Stomach (tissue), 4 donors: ENCODE data around the gene NEO1.

Experiments used
- POLR2AphosphoS5 ChIP-seq, 3 donors: sonication (generic); formaldehyde crosslinking; IDR thresholded peaks; one replicate each; pipeline ENCODE4 v1.6.1; 2016; ENCODE audit warnings: antibody characterized with exemption in 3 of 3
- TF ChIP-seq, protein P1 (sequence below), 7 experiments: fragments of 450-650 bp in 4 of 7; fragments of 200-600 bp in 3 of 7; sonication (generic) in 3 of 7; IDR thresholded peaks; one replicate each; pipeline ENCODE4 v1.5.1; 2016 to 2019; ENCODE audit warnings: antibody characterized with exemption in 7 of 7, control low read depth in 2 of 7, mild to moderate bottlenecking in 1 of 7

DNA sequence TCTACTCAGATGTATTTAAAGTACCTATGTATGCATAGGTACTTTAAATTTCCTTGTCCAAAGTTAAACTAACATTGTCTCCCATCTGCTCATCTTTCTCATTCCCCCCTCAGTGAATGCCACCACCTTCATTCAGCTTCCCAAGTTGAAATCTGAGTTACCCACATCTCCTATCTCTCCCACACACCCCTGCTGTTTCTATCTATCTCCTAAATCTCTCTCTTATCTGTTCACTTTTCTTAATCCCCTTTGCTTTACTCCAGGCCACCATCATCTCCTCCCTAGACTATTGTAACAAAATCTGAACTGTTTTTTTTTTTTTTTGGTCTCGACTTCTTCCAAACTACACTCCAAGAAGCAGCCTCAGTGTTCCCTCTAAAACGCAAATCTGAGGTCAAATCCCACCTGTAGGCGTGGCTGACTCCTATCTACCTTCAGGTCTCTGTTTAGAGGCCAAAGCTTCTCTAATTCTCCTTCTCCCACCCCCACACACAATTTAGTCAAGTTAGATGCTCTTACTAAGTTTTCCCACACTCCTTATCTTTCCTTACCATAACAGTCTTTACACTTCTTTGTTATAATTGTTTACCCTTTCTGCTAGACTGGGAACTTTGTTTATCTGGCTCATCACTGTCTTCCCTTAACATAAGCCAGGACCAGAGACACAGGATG lies 3.5 kb upstream of the NEO1 start:
- no peak for TF ChIP-seq POLR2AphosphoS5 (IDR thresholded peaks at IDR 0.05)
- TF ChIP-seq, protein P1, sequence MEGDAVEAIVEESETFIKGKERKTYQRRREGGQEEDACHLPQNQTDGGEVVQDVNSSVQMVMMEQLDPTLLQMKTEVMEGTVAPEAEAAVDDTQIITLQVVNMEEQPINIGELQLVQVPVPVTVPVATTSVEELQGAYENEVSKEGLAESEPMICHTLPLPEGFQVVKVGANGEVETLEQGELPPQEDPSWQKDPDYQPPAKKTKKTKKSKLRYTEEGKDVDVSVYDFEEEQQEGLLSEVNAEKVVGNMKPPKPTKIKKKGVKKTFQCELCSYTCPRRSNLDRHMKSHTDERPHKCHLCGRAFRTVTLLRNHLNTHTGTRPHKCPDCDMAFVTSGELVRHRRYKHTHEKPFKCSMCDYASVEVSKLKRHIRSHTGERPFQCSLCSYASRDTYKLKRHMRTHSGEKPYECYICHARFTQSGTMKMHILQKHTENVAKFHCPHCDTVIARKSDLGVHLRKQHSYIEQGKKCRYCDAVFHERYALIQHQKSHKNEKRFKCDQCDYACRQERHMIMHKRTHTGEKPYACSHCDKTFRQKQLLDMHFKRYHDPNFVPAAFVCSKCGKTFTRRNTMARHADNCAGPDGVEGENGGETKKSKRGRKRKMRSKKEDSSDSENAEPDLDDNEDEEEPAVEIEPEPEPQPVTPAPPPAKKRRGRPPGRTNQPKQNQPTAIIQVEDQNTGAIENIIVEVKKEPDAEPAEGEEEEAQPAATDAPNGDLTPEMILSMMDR (IDR thresholded peaks at IDR 0.05) = no peak
